HCT116 (cell line): Measurements from ENCODE around the gene IFITM5. TPM values are rescaled to one million over a fixed set of nuclear protein-coding genes. Genes with fewer than 3 reads are reported as not detected.

Experiments used
- ATAC-seq: fragments of 200-7000 bp; cut with Tn5 transposase; 2 replicates; pipeline ENCODE4 v1.9.1; 2020; ENCODE audit warnings: mild to moderate bottlenecking, moderate library complexity
- BruUV-seq: library from RNA; stranded (reverse); fragments of 400-500 nt; replicated peaks from 2 replicates; lab custom pipeline; 2021; lab: Mats Ljungman, UMichigan
- CTCF ChIA-PET: fragments of 300-600 bp; sonication (Branson Sonifier 250); formaldehyde crosslinking; loops from one replicate; lab custom pipeline; 2021; ENCODE audit warnings: antibody characterized with exemption; lab: Charles Lee
- POLR2A ChIA-PET: fragments of 300-600, 350-600 bp; sonication (Branson Sonifier 250); formaldehyde crosslinking; loops from one replicate; lab custom pipeline; 2021; ENCODE audit warnings: antibody characterized with exemption; lab: Charles Lee
- RAD21 ChIA-PET, 2 experiments: fragments of 300-600 bp; sonication (Branson Sonifier 250); formaldehyde crosslinking; loops; one replicate each; lab custom pipeline; 2023; ENCODE audit warnings: low total read pairs in 2 of 2; ENCODE audit not compliant: uncharacterized antibody in 2 of 2, unreplicated experiment in 2 of 2, low non-redundant PET in 1 of 2; lab: Charles Lee
- DNase-seq: peaks from one replicate; pipeline ENCODE4 v3.0.0-alpha.2; 2010; ENCODE audit warnings: low read depth, low spot score
- H2AFZ ChIP-seq: fragments of 200-600 bp; shearing (Covaris generic), sonication (generic); 2 replicates; pipeline ENCODE4 v1.6.1; 2017; ENCODE audit warnings: low read depth, mixed run types, mixed read lengths, antibody characterized with exemption, low read length; ENCODE audit not compliant: poor library complexity, severe bottlenecking
- H3K27ac ChIP-seq: 2 replicates; pipeline ENCODE4 v1.5.1; 2012; ENCODE audit warnings: low read depth, low read length
- H3K27me3 ChIP-seq: fragments of 200-600 bp; sonication (generic); 2 replicates; pipeline ENCODE4 v1.6.1; 2016; ENCODE audit warnings: mixed run types, low read length, mixed read lengths; ENCODE audit not compliant: insufficient read depth
- H3K36me3 ChIP-seq, 2 experiments: fragments of 200-500 bp in 1 of 2; fragments of 200-600 bp in 1 of 2; sonication (Bioruptor generic) in 1 of 2; sonication (generic) in 1 of 2; 2 replicates each; pipeline versions ENCODE4 v1.5.1 to v1.6.1; 2014 to 2016; ENCODE audit warnings: low read length in 2 of 2, inconsistent platforms in 1 of 2, mixed read lengths in 1 of 2, mixed run types in 1 of 2; ENCODE audit not compliant: insufficient read depth in 2 of 2, control insufficient read depth in 1 of 2
- H3K4me1 ChIP-seq, 2 experiments: fragments of 200-600 bp in 1 of 2; sonication (generic) in 1 of 2; 2 replicates each; pipeline versions ENCODE4 v1.5.1 to v1.6.1; 2012 to 2017; ENCODE audit warnings: low read length in 2 of 2, inconsistent platforms in 1 of 2, mild to moderate bottlenecking in 1 of 2, mixed read lengths in 1 of 2, mixed run types in 1 of 2, moderate library complexity in 1 of 2; ENCODE audit not compliant: insufficient read depth in 2 of 2, control insufficient read depth in 1 of 2
- H3K4me2 ChIP-seq: fragments of 200-600 bp; sonication (generic); 2 replicates; pipeline ENCODE4 v1.6.1; 2017; ENCODE audit warnings: mixed run types, low read length, mixed read lengths
- H3K4me3 ChIP-seq, 2 experiments: fragments of 200-600 bp in 1 of 2; sonication (generic) in 1 of 2; replicated peaks in 1 of 2; 2 replicates each; pipeline ENCODE4 v1.5.1; 2011 to 2016; ENCODE audit warnings: low read length in 2 of 2, control low read depth in 1 of 2, low read depth in 1 of 2, mild to moderate bottlenecking in 1 of 2, mixed read lengths in 1 of 2, mixed run types in 1 of 2
- H3K79me2 ChIP-seq: fragments of 200-600 bp; sonication (generic); 2 replicates; pipeline ENCODE4 v1.6.1; 2017; ENCODE audit warnings: mild to moderate bottlenecking, mixed run types, low read length, moderate library complexity, mixed read lengths; ENCODE audit not compliant: insufficient read depth
- H3K9ac ChIP-seq: fragments of 200-600 bp; sonication (generic); 2 replicates; pipeline ENCODE4 v1.6.1; 2016; ENCODE audit warnings: low read length, mixed read lengths
- H3K9me2 ChIP-seq: fragments of 200-600 bp; sonication (generic), shearing (Covaris generic); 2 replicates; pipeline ENCODE4 v1.6.1; 2017; ENCODE audit warnings: mixed run types, mild to moderate bottlenecking, moderate library complexity; ENCODE audit not compliant: insufficient read depth
- H3K9me3 ChIP-seq, 2 experiments: fragments of 200-500 bp in 1 of 2; fragments of 200-600 bp in 1 of 2; sonication (Bioruptor generic) in 1 of 2; sonication (generic) in 1 of 2; 2 replicates each; pipeline ENCODE4 v1.6.1; 2014 to 2017; ENCODE audit warnings: low read length in 2 of 2, mixed read lengths in 2 of 2, inconsistent platforms in 1 of 2, low read depth in 1 of 2, mild to moderate bottlenecking in 1 of 2, mixed run types in 1 of 2, moderate library complexity in 1 of 2; ENCODE audit not compliant: control insufficient read depth in 1 of 2, insufficient read depth in 1 of 2
- H4K20me1 ChIP-seq: fragments of 200-600 bp; sonication (generic), shearing (Covaris generic); 2 replicates; pipeline ENCODE4 v1.6.1; 2017; ENCODE audit warnings: mixed run types, mild to moderate bottlenecking, moderate library complexity; ENCODE audit not compliant: insufficient read depth
- CBX3 ChIP-seq: IDR thresholded peaks from 2 replicates; pipeline ENCODE4 v1.6.1; 2012; ENCODE audit warnings: low read depth
- CEBPB ChIP-seq: IDR thresholded peaks from 2 replicates; pipeline ENCODE4 v1.6.1; 2012; ENCODE audit warnings: low read depth
- EZH2phosphoT487 ChIP-seq: fragments of 200-600 bp; IDR thresholded peaks from 2 replicates; pipeline ENCODE4 v1.6.1; 2018; ENCODE audit warnings: antibody characterized with exemption, borderline replicate concordance
- JUND ChIP-seq: IDR thresholded peaks from 2 replicates; pipeline ENCODE4 v1.6.1; 2012
- POLR2AphosphoS5 ChIP-seq: IDR thresholded peaks from 2 replicates; pipeline ENCODE4 v1.6.1; 2011; ENCODE audit warnings: mild to moderate bottlenecking, low read depth, low read length, moderate library complexity
- RAD21 ChIP-seq: IDR thresholded peaks from 2 replicates; pipeline ENCODE4 v1.6.1; 2012; ENCODE audit warnings: low read depth, mild to moderate bottlenecking
- SIN3A ChIP-seq: IDR thresholded peaks from 2 replicates; pipeline ENCODE4 v1.6.1; 2012; ENCODE audit warnings: low read depth
- SP1 ChIP-seq: IDR thresholded peaks from 2 replicates; pipeline ENCODE4 v1.6.1; 2012; ENCODE audit warnings: low read depth
- SRF ChIP-seq: IDR thresholded peaks from 2 replicates; pipeline ENCODE4 v1.6.1; 2012; ENCODE audit warnings: low read depth
- TCF7L2 ChIP-seq: IDR thresholded peaks from 2 replicates; pipeline ENCODE4 v1.7.0; 2011; ENCODE audit warnings: borderline replicate concordance, inconsistent platforms; ENCODE audit not compliant: insufficient read depth, insufficient read length; ENCODE audit errors: extremely low read depth
- YY1 ChIP-seq: IDR thresholded peaks from 2 replicates; pipeline ENCODE4 v1.6.1; 2011; ENCODE audit warnings: low read length, low read depth, moderate library complexity, mild to moderate bottlenecking; ENCODE audit not compliant: insufficient replicate concordance; ENCODE audit errors: extremely low read depth
- ZFX ChIP-seq: fragments of 450-650 bp; IDR thresholded peaks from 2 replicates; pipeline ENCODE4 v1.6.1; 2017
- ZNF274 ChIP-seq: fragments of 200-500 bp; sonication (Bioruptor generic); IDR thresholded peaks from 2 replicates; pipeline ENCODE4 v1.6.1; 2014; ENCODE audit warnings: mild to moderate bottlenecking, low read depth, low read length, inconsistent platforms
- intact Hi-C: fragments of 100-400 bp; cut with micrococcal nuclease; formaldehyde crosslinking; loops from 2 replicates; pipeline ENCODE4 v1.10.0; 2022
- total RNA-seq: library from RNA; stranded (reverse); gene quantifications from one replicate; pipeline ENCODE4 v1.2.1, GENCODE V29; 2021; ENCODE audit not compliant: unreplicated experiment
- TF ChIP-seq, protein P1 (sequence below): IDR thresholded peaks from 2 replicates; pipeline ENCODE4 v1.6.1; 2012
- TF ChIP-seq, protein P2 (sequence below): IDR thresholded peaks from 2 replicates; pipeline ENCODE4 v1.6.1; 2012
- TF ChIP-seq, protein P3 (sequence below), 3 experiments: fragments of 200-600 bp in 1 of 3; sonication (generic) in 1 of 3; IDR thresholded peaks in 2 of 3; conservative IDR thresholded peaks in 1 of 3; 2 replicates each; pipeline ENCODE4 v1.5.1; 2012 to 2017; ENCODE audit warnings: low read depth in 2 of 3, low read length in 2 of 3, antibody characterized with exemption in 1 of 3, borderline replicate concordance in 1 of 3, control low read depth in 1 of 3, mild to moderate bottlenecking in 1 of 3, mixed read lengths in 1 of 3, mixed run types in 1 of 3, moderate library complexity in 1 of 3; ENCODE audit not compliant: insufficient read depth in 1 of 3
- TF ChIP-seq, protein P4 (sequence below): IDR thresholded peaks from 2 replicates; pipeline ENCODE4 v1.6.1; 2011; ENCODE audit warnings: mild to moderate bottlenecking, low read length, moderate library complexity; ENCODE audit not compliant: insufficient replicate concordance; ENCODE audit errors: extremely low read depth

IFITM5 gene
- total RNA-seq, 1 experiment from 2014 or later: not detected

DNA sequence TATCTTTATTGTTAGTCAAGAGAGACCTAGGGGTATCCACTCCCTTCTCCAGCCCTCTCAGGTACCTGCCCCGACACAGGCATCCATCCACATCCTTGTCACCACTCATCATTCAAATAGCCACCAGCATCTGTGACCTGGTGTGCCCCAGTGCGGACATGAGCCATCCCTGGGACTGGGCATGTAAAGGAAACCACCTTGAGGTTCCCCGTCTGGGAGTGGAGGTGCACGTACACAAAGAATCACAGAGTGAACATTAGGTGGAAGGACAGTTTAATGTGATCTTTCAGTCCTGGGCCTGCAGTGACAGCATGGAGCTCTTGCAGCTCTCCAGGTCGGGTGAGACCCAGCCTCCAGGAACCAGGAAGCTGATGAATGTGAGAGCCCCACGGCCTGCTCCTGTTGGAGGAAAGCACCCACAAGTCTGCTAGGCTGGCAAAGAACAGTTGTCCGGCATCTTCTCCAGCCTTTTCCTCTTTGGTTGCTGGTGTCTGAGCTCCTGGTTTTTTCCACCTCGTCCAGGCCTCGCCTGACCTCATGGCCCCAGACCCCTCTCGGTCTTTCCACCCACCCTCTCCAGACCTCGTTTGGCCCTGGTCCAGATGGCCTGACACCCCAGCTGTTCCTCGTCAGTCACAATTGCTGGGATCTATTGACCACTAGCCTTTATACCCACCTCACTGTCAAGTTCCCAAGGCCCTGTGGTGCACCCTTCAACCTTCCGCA lies 46.0 kb downstream of the IFITM5 start:
- H3K4me3 ChIP-seq: no peak overlapping the region
- H3K9me2 ChIP-seq: no peaks in the 10 kb centered on the region
- H3K27ac ChIP-seq: no peak overlapping the region
- peaks cover 37 to 42% of the 10 kb centered on the region in 2 experiments for H3K36me3 ChIP-seq
- no peak overlapping the region for H3K9ac ChIP-seq
- DNase-seq: no peak
- POLR2A ChIA-PET: no interaction called here
- no peak overlapping the region for H2AFZ ChIP-seq
- H3K79me2 ChIP-seq: no peaks in the 10 kb centered on the region
- H4K20me1 ChIP-seq: no peaks in the 10 kb centered on the region
- H3K4me1 ChIP-seq: no peaks in the 10 kb centered on the region
- RAD21 ChIA-PET: no interaction called here
- BruUV-seq: no TSS peak
- no peak for ATAC-seq
- intact Hi-C loops: no loop called here
- TF ChIP-seq, protein P1, sequence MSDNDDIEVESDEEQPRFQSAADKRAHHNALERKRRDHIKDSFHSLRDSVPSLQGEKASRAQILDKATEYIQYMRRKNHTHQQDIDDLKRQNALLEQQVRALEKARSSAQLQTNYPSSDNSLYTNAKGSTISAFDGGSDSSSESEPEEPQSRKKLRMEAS: no peak
- TF ChIP-seq JUND: no peak
- TF ChIP-seq, protein P2, sequence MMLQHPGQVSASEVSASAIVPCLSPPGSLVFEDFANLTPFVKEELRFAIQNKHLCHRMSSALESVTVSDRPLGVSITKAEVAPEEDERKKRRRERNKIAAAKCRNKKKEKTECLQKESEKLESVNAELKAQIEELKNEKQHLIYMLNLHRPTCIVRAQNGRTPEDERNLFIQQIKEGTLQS: no peak
- no peak for TF ChIP-seq RAD21
- TF ChIP-seq, protein P3, sequence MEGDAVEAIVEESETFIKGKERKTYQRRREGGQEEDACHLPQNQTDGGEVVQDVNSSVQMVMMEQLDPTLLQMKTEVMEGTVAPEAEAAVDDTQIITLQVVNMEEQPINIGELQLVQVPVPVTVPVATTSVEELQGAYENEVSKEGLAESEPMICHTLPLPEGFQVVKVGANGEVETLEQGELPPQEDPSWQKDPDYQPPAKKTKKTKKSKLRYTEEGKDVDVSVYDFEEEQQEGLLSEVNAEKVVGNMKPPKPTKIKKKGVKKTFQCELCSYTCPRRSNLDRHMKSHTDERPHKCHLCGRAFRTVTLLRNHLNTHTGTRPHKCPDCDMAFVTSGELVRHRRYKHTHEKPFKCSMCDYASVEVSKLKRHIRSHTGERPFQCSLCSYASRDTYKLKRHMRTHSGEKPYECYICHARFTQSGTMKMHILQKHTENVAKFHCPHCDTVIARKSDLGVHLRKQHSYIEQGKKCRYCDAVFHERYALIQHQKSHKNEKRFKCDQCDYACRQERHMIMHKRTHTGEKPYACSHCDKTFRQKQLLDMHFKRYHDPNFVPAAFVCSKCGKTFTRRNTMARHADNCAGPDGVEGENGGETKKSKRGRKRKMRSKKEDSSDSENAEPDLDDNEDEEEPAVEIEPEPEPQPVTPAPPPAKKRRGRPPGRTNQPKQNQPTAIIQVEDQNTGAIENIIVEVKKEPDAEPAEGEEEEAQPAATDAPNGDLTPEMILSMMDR (IDR thresholded peaks at IDR 0.05 in 2 of 3, conservative IDR thresholded peaks at IDR 0.05 in 1 of 3; ENCODE audit: borderline replicate concordance in 1 of 3, insufficient read depth in 1 of 3, low read depth in 2 of 3, low read length in 2 of 3): no peak
- no peak for TF ChIP-seq EZH2phosphoT487
- TF ChIP-seq SIN3A: no peak
- TF ChIP-seq TCF7L2: no peak
- no peak for TF ChIP-seq SRF
- TF ChIP-seq, protein P4, sequence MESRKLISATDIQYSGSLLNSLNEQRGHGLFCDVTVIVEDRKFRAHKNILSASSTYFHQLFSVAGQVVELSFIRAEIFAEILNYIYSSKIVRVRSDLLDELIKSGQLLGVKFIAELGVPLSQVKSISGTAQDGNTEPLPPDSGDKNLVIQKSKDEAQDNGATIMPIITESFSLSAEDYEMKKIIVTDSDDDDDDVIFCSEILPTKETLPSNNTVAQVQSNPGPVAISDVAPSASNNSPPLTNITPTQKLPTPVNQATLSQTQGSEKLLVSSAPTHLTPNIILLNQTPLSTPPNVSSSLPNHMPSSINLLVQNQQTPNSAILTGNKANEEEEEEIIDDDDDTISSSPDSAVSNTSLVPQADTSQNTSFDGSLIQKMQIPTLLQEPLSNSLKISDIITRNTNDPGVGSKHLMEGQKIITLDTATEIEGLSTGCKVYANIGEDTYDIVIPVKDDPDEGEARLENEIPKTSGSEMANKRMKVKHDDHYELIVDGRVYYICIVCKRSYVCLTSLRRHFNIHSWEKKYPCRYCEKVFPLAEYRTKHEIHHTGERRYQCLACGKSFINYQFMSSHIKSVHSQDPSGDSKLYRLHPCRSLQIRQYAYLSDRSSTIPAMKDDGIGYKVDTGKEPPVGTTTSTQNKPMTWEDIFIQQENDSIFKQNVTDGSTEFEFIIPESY: no peak
- no peak for TF ChIP-seq POLR2AphosphoS5
- no peak for TF ChIP-seq CEBPB
- no peak for TF ChIP-seq SP1
- TF ChIP-seq ZNF274: no peak
- TF ChIP-seq CBX3: no peak
- TF ChIP-seq YY1: no peak
- no peak for TF ChIP-seq ZFX
- CTCF ChIA-PET: no interaction called here
- H3K9me3 ChIP-seq: no peaks in the 10 kb centered on the region
- H3K27me3 ChIP-seq: no peaks in the 10 kb centered on the region
- H3K4me2 ChIP-seq: no peak overlapping the region
